Caco-2 (cell line): Measurements from ENCODE around the gene RB1. TPM values are rescaled to one million over a fixed set of nuclear protein-coding genes. Genes with fewer than 3 reads are reported as not detected.
A peak's percentile ranks its signal among the peaks of the same experiment; 100 is the strongest.
"Not testable (repeated sequence)": the region's sequence is repeated elsewhere in the genome, so short reads cannot be mapped to it uniquely, and the experiment has no call there.

Source experiments
- BruUV-seq: library from RNA; stranded (reverse); fragments of 400-500 nt; replicated peaks from 2 replicates; lab custom pipeline; 2021; lab: Mats Ljungman, UMichigan
- CTCF ChIA-PET: fragments of 300-600 bp; sonication (Branson Sonifier 250); formaldehyde crosslinking; loops from one replicate; lab custom pipeline; 2022; ENCODE audit warnings: antibody characterized with exemption; lab: Charles Lee
- POLR2A ChIA-PET: fragments of 300-600 bp; sonication (Branson Sonifier 250); formaldehyde crosslinking; loops from one replicate; lab custom pipeline; 2022; ENCODE audit warnings: antibody characterized with exemption; lab: Charles Lee
- DNase-seq, 2 experiments: peaks; one replicate each; pipeline versions ENCODE4 v3.0.0 to v3.0.0-alpha.2; 2020 to 2022
- H3K27me3 ChIP-seq: replicated peaks from 2 replicates; pipeline ENCODE4 v1.6.0; 2011; ENCODE audit warnings: low read length; ENCODE audit not compliant: control insufficient read depth, insufficient read depth
- H3K36me3 ChIP-seq: 2 replicates; pipeline ENCODE4 v1.5.1; 2011; ENCODE audit warnings: low read length; ENCODE audit not compliant: control insufficient read depth, insufficient read depth
- H3K4me1 ChIP-seq: fragments of 250-450 bp; sonication (Bioruptor Pico); 2 replicates; pipeline ENCODE4 v1.5.1; 2020; ENCODE audit warnings: mild to moderate bottlenecking
- H3K4me3 ChIP-seq: 2 replicates; pipeline ENCODE4 v1.5.1; 2011; ENCODE audit warnings: low read depth, mild to moderate bottlenecking, control low read depth, low read length
- H3K9me3 ChIP-seq: fragments of 250-450 bp; sonication (Bioruptor Pico); 2 replicates; pipeline ENCODE4 v1.5.1; 2020; ENCODE audit warnings: mild to moderate bottlenecking, moderate library complexity
- H3K27ac Mint-ChIP-seq: one replicate; pipeline ENCODE4 v1.8.0; 2022; ENCODE audit warnings: mixed read lengths; ENCODE audit not compliant: unreplicated experiment
- H3K27me3 Mint-ChIP-seq: one replicate; pipeline ENCODE4 v1.8.0; 2022; ENCODE audit warnings: mixed read lengths; ENCODE audit not compliant: insufficient read depth, unreplicated experiment
- H3K36me3 Mint-ChIP-seq: one replicate; pipeline ENCODE4 v1.8.0; 2022; ENCODE audit warnings: mild to moderate bottlenecking, mixed read lengths; ENCODE audit not compliant: insufficient read depth, unreplicated experiment
- H3K4me1 Mint-ChIP-seq: one replicate; pipeline ENCODE4 v1.8.0; 2022; ENCODE audit warnings: low read depth, mixed read lengths; ENCODE audit not compliant: unreplicated experiment
- H3K4me3 Mint-ChIP-seq: one replicate; pipeline ENCODE4 v1.8.0; 2022; ENCODE audit warnings: mild to moderate bottlenecking, moderate library complexity, mixed read lengths; ENCODE audit not compliant: unreplicated experiment
- H3K9me3 Mint-ChIP-seq: one replicate; pipeline ENCODE4 v1.8.0; 2022; ENCODE audit warnings: mixed read lengths; ENCODE audit not compliant: unreplicated experiment
- CTCF ChIP-seq, 2 experiments: fragments of 200-600 bp in 1 of 2; IDR thresholded peaks; 1 replicate in 1 of 2; 2 replicates in 1 of 2; pipeline versions ENCODE4 v1.5.1 to v1.8.0; 2011 to 2022; ENCODE audit warnings: antibody characterized with exemption in 1 of 2, control low read depth in 1 of 2, inconsistent platforms in 1 of 2, low read depth in 1 of 2, low read length in 1 of 2, mild to moderate bottlenecking in 1 of 2, moderate library complexity in 1 of 2; ENCODE audit not compliant: insufficient read depth in 1 of 2, severe bottlenecking in 1 of 2, unreplicated experiment in 1 of 2
- intact Hi-C: fragments of 100-400 bp; cut with micrococcal nuclease; formaldehyde crosslinking; loops from one replicate; pipeline ENCODE4 v1.10.0; 2022; ENCODE audit not compliant: unreplicated experiment
- total RNA-seq: library from RNA; stranded (reverse); gene quantifications from 2 replicates; pipeline ENCODE4 v1.2.3, GENCODE V29; 2022

The RB1 gene
- total RNA-seq, 1 experiment from 2014 or later, result 24.1 TPM

DNA sequence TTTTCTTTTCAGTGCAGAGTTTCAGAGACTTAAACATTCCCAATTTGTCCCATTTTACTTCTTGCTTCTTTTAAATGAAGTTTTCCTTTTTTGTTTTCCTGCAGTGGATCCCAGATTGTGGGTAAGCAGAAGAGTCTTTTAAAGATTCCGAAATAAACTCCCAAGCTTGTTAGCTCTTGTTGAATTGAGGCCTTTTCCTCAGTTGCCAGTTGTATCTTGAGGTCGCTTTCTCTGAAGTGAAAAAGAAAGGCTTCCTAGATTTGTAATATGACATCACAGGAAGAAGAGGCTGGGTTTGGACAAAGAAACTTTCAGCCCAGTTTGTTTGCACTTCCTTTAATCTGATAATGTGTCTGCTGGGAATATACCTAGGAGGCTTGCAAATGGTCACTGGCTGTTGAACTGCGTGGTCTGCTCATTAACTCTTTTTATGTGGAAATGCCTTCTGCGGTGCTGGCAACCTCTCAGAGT is 109.4 kb downstream of the RB1 start, which contains the start of gene LPAR6:
LPAR6 (minus strand) TSS at position 233 of the 471 bp plus-strand sequence. CDS start 690 bp downstream, outside the sequence.
- intact Hi-C loops, result no loop called here
- no peaks in the 10 kb centered on the region for H3K36me3 Mint-ChIP-seq
- Histone ChIP-seq H3K9me3 (no peaks in the 10 kb centered on the region), H3K4me1 (peaks cover 6% of the 10 kb centered on the region; the same call in 1 of the 2 replicates), H3K27me3 (no peaks in the 10 kb centered on the region), H3K4me3 (no peak within 1 kb of the TSS), H3K36me3 (no peaks in the 10 kb centered on the region)
- POLR2A ChIA-PET, result interaction anchor here (0.5 kb wide), 1 partner anchor 167 kb away, joined by 3 read pairs; no protein-coding TSS in a partner anchor
- no TSS peak for BruUV-seq
- CTCF ChIA-PET, result no interaction called here
- no peaks in the 10 kb centered on the region for H3K4me1 Mint-ChIP-seq
- H3K9me3 Mint-ChIP-seq, result peaks cover 9% of the 10 kb centered on the region
- DNase-seq, result peak in 1 of 2 experiments; percentile 3
- H3K4me3 Mint-ChIP-seq, result no peak within 1 kb of the TSS
- H3K27ac Mint-ChIP-seq, result no peak within 1 kb of the TSS
- TF ChIP-seq CTCF (IDR thresholded peaks at IDR 0.05; ENCODE audit: insufficient read depth in 1 of 2, low read depth in 1 of 2, low read length in 1 of 2, severe bottlenecking in 1 of 2, unreplicated experiment in 1 of 2), result no peak
- H3K27me3 Mint-ChIP-seq, result no peaks in the 10 kb centered on the region

GRCh38 chr13:48414501-48414900 is 111.0 kb downstream of the RB1 start:
- no peaks in the 10 kb centered on the region for H3K27me3 ChIP-seq
- intact Hi-C loops, result no loop called here
- POLR2A ChIA-PET, result no interaction called here
- no peak overlapping the region for H3K4me3 ChIP-seq
- no peak for DNase-seq
- Mint-ChIP-seq H3K27me3 (no peaks in the 10 kb centered on the region), H3K27ac (no peak overlapping the region), H3K9me3 (peaks cover 25% of the 10 kb centered on the region), H3K36me3 (peaks cover 4% of the 10 kb centered on the region), H3K4me3 (no peak overlapping the region), H3K4me1 (no peaks in the 10 kb centered on the region)
- H3K36me3 ChIP-seq, result no peaks in the 10 kb centered on the region
- BruUV-seq, result no TSS peak
- TF ChIP-seq CTCF (IDR thresholded peaks at IDR 0.05; ENCODE audit: insufficient read depth in 1 of 2, low read depth in 1 of 2, low read length in 1 of 2, severe bottlenecking in 1 of 2, unreplicated experiment in 1 of 2), result no peak
- H3K9me3 ChIP-seq, result no peaks in the 10 kb centered on the region
- H3K4me1 ChIP-seq, result peaks cover 6% of the 10 kb centered on the region; the same call in 1 of the 2 replicates
- CTCF ChIA-PET, result no interaction called here

DNA sequence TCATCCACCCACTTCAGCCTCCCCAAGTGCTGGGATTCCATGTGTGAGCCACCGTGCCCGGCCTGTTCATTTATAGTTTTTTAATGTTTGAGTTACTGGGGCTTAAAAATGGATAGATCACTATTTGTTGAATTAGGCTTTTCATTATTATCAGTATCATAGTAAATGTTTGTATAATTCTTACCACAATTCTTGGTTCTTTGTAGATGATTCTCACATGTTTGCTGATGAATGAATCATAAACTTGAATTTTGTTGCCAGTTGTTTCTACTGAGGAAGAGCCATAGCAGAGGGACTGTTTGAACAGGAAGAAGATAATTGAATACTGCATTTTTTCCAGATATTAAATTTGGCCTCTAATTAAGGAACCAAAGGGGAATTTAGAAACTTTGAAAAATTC is 112.0 kb downstream of the RB1 start:
- H3K27ac Mint-ChIP-seq, result no peak overlapping the region
- no peak for TF ChIP-seq CTCF (IDR thresholded peaks at IDR 0.05; ENCODE audit: insufficient read depth in 1 of 2, low read depth in 1 of 2, low read length in 1 of 2, severe bottlenecking in 1 of 2, unreplicated experiment in 1 of 2)
- Histone ChIP-seq H3K9me3 (no peaks in the 10 kb centered on the region; the same call in 1 of the 2 replicates), H3K36me3 (no peaks in the 10 kb centered on the region), H3K4me3 (no peak overlapping the region), H3K27me3 (no peaks in the 10 kb centered on the region), H3K4me1 (peaks cover 6% of the 10 kb centered on the region; the same call in 1 of the 2 replicates)
- peaks cover 35% of the 10 kb centered on the region for H3K9me3 Mint-ChIP-seq
- BruUV-seq, result no TSS peak
- H3K36me3 Mint-ChIP-seq, result peaks cover 5% of the 10 kb centered on the region
- ChIA-PET CTCF (no interaction called here), POLR2A (no interaction called here)
- H3K4me1 Mint-ChIP-seq, result no peaks in the 10 kb centered on the region
- H3K27me3 Mint-ChIP-seq, result no peaks in the 10 kb centered on the region
- no peak for DNase-seq
- H3K4me3 Mint-ChIP-seq, result no peak overlapping the region
- intact Hi-C loops, result no loop called here

DNA sequence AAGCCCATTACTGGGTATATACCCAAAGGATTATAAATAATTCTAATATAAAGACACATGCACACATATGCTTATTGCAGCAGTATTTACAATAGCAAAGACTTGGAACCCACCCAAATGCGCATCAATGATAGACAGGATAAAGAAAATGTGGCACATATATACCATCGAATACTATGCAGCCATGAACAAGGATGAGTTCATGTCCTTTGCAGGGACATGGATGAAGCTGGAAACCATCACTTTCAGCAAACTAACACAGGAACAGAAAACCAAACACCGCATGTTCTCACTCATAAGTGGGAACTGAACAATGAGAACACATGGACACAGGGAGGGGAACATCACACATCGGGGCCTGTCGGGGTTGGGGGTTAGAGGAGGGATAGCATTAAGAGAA is 118.5 kb downstream of the RB1 start:
- H3K4me1 ChIP-seq, H3K4me3 Mint-ChIP-seq, H3K4me1 Mint-ChIP-seq, intact Hi-C loops, DNase-seq, H3K27me3 ChIP-seq, H3K9me3 ChIP-seq, H3K36me3 Mint-ChIP-seq, H3K36me3 ChIP-seq, H3K27ac Mint-ChIP-seq, H3K4me3 ChIP-seq, POLR2A ChIA-PET, H3K27me3 Mint-ChIP-seq, CTCF ChIA-PET, BruUV-seq: not testable (repeated sequence)
- H3K9me3 Mint-ChIP-seq, result peaks cover 38% of the 10 kb centered on the region
